ENCODE results near the gene PPP1R3E. TPM values are rescaled to one million over a fixed set of nuclear protein-coding genes. Genes with fewer than 3 reads are reported as not detected.

The PPP1R3E gene
- total and polyA plus RNA-seq, 2 of the 13 experiments (the other 11 are each of a cell fraction or from before 2014, with no cell fraction given), result 16.5 to 26.5 TPM

GRCh38 chr14:23306412-23307145 is 3.9 kb upstream of the PPP1R3E start, which contains the start of gene BCL2L2 (continued):
- TF ChIP-seq CHD4 (IDR thresholded peaks at IDR 0.05; ENCODE audit: borderline replicate concordance, low read length) (0 out of 2 replicates have a peak, but pooled peaks have one; percentile 29), ZNF160 (CRISPR knock-in tag; IDR thresholded peaks at IDR 0.05) (peak; percentile 96), ZNF589 (CRISPR knock-in tag; conservative IDR thresholded peaks at IDR 0.05) (no peak), FOXA1 (IDR thresholded peaks at IDR 0.05) (no peak), FOXA1 (CRISPR knock-in tag; IDR thresholded peaks at IDR 0.05) (peak; percentile 40; the same call in 1 of the 2 replicates), EHMT2 (IDR thresholded peaks at IDR 0.05; ENCODE audit: borderline replicate concordance, low read depth, low read length) (no peak), ATF4 (CRISPR knock-in tag; IDR thresholded peaks at IDR 0.05) (no peak), SRSF9 (IDR thresholded peaks at IDR 0.05; ENCODE audit: borderline replicate concordance, insufficient read depth, low read depth, low read length, poor library complexity, severe bottlenecking) (no peak), SATB2 (CRISPR knock-in tag; IDR thresholded peaks at IDR 0.05) (peak; percentile 62; the same call in 1 of the 2 replicates), GATAD2A (CRISPR knock-in tag; IDR thresholded peaks at IDR 0.05) (peak; percentile 78), NAIF1 (CRISPR knock-in tag; IDR thresholded peaks at IDR 0.05; ENCODE audit: borderline replicate concordance) (no peak), FOXC1 (CRISPR knock-in tag; IDR thresholded peaks at IDR 0.05; ENCODE audit: borderline replicate concordance) (no peak), ZNF230 (CRISPR knock-in tag; IDR thresholded peaks at IDR 0.05) (peak; percentile 94), KDM6A (CRISPR knock-in tag; IDR thresholded peaks at IDR 0.05; ENCODE audit: low read depth) (peak; percentile 17; the same call in 1 of the 2 replicates), PAF1 (CRISPR knock-in tag; IDR thresholded peaks at IDR 0.05) (0 out of 2 replicates have a peak, but pooled peaks have one; percentile 32), ZNF224 (CRISPR knock-in tag; IDR thresholded peaks at IDR 0.05) (peak; percentile 65), NFE2L1 (CRISPR knock-in tag; IDR thresholded peaks at IDR 0.05; ENCODE audit: borderline replicate concordance) (no peak), TARDBP (CRISPR knock-in tag; IDR thresholded peaks at IDR 0.05) (peak; percentile 100)
- TF ChIP-seq, protein P1, sequence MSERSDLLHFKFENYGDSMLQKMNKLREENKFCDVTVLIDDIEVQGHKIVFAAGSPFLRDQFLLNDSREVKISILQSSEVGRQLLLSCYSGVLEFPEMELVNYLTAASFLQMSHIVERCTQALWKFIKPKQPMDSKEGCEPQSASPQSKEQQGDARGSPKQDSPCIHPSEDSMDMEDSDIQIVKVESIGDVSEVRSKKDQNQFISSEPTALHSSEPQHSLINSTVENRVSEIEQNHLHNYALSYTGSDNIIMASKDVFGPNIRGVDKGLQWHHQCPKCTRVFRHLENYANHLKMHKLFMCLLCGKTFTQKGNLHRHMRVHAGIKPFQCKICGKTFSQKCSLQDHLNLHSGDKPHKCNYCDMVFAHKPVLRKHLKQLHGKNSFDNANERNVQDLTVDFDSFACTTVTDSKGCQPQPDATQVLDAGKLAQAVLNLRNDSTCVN (CRISPR knock-in tag; IDR thresholded peaks at IDR 0.05; ENCODE audit: borderline replicate concordance), result peak; percentile 79; the same call in 1 of the 2 replicates
- TF ChIP-seq, protein P2, sequence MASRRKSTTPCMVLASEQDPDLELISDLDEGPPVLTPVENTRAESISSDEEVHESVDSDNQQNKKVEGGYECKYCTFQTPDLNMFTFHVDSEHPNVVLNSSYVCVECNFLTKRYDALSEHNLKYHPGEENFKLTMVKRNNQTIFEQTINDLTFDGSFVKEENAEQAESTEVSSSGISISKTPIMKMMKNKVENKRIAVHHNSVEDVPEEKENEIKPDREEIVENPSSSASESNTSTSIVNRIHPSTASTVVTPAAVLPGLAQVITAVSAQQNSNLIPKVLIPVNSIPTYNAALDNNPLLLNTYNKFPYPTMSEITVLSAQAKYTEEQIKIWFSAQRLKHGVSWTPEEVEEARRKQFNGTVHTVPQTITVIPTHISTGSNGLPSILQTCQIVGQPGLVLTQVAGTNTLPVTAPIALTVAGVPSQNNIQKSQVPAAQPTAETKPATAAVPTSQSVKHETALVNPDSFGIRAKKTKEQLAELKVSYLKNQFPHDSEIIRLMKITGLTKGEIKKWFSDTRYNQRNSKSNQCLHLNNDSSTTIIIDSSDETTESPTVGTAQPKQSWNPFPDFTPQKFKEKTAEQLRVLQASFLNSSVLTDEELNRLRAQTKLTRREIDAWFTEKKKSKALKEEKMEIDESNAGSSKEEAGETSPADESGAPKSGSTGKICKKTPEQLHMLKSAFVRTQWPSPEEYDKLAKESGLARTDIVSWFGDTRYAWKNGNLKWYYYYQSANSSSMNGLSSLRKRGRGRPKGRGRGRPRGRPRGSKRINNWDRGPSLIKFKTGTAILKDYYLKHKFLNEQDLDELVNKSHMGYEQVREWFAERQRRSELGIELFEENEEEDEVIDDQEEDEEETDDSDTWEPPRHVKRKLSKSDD (CRISPR knock-in tag; IDR thresholded peaks at IDR 0.05; ENCODE audit: low read depth), result peak; percentile 90
- TF ChIP-seq, protein P3, sequence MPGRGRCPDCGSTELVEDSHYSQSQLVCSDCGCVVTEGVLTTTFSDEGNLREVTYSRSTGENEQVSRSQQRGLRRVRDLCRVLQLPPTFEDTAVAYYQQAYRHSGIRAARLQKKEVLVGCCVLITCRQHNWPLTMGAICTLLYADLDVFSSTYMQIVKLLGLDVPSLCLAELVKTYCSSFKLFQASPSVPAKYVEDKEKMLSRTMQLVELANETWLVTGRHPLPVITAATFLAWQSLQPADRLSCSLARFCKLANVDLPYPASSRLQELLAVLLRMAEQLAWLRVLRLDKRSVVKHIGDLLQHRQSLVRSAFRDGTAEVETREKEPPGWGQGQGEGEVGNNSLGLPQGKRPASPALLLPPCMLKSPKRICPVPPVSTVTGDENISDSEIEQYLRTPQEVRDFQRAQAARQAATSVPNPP (CRISPR knock-in tag; IDR thresholded peaks at IDR 0.05), result peak; percentile 77; the same call in 1 of the 2 replicates
